GM12872 (cell line): ENCODE measurements around the gene CELA2B.

ENCODE experiments used
- TF ChIP-seq, protein P1 (sequence below): IDR thresholded peaks from 3 replicates; pipeline ENCODE4 v1.5.1; 2011; ENCODE audit warnings: low read depth, mild to moderate bottlenecking, low read length, moderate library complexity; ENCODE audit not compliant: insufficient read depth

The CELA2B gene

DNA sequence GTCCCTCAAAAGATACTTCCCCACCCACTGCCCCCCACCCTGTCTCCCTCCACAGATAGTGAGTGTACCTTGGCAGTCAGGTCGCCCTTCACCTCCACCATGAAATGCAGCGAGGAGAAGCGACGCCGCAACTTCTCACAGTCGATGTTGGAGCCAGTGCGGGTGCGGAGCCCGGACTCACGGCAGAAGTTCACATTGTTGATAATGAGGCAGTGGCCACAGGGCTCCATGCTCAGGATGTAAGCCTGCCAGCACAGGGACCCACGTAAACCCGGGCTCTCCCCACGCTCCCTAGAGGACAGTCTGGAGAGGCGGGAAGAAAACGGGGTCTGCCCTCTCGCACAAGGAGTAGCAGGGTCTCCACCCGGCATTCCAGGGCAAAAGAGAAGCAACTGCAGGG is 30.9 kb downstream of the CELA2B start:
- TF ChIP-seq, protein P1, sequence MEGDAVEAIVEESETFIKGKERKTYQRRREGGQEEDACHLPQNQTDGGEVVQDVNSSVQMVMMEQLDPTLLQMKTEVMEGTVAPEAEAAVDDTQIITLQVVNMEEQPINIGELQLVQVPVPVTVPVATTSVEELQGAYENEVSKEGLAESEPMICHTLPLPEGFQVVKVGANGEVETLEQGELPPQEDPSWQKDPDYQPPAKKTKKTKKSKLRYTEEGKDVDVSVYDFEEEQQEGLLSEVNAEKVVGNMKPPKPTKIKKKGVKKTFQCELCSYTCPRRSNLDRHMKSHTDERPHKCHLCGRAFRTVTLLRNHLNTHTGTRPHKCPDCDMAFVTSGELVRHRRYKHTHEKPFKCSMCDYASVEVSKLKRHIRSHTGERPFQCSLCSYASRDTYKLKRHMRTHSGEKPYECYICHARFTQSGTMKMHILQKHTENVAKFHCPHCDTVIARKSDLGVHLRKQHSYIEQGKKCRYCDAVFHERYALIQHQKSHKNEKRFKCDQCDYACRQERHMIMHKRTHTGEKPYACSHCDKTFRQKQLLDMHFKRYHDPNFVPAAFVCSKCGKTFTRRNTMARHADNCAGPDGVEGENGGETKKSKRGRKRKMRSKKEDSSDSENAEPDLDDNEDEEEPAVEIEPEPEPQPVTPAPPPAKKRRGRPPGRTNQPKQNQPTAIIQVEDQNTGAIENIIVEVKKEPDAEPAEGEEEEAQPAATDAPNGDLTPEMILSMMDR, result no peak

DNA sequence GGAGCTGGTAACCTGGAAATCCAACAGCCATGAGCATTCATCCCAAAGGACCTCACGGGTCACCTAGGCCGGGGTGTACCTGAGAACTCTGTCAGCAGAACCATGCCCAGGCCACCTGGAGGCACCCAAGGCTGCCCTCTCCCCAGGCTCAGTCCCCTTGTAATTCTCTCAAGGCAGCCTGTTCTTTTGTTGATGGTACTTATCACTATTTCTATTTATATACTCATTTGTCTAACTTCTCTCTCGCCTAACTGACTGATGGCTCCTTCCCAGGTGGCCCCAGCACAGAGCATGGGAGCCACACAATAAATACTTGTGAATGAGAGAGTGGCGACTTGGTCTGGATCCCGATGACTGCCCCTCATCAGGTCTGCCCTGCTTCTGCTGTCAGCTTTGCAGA is 31.4 kb downstream of the CELA2B start:
- TF ChIP-seq, protein P1, result no peak

DNA sequence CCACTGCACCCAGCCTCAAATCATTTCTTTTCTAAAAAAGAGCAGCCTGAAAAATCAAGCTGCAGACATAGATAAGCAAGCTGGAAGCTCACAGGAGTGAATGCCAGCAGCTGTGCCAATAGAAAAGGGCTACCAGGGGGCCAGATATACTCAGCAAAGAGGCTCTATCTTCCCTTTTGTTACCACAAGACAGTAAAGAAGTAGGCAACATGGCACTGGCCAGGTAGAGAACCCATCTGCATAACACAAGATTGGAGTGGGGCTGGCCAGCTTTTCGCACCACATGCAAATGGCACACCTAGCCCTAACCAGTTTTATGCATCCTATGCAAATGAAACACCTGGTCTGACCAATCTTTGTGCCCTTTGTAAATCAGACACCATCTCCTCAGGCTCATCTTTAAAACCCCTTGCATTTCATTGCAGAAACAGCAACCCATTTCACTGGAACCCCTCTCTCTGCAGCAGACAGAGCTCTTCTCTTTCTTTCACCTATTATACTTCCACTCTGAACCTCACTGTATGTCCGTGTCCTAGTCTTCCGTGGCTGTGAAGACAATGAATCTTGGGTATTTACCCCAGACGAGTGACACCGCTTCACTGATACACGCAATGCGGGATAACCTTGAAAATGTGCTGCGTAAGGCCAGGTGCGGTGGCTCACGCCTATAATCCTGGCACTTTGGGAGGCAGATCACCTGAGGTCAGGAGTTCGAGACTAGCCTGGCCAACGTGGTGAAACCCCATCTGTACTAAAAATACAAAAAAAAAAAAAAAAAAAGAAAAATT is 33.0 kb downstream of the CELA2B start:
- TF ChIP-seq, protein P1, result no peak

DNA sequence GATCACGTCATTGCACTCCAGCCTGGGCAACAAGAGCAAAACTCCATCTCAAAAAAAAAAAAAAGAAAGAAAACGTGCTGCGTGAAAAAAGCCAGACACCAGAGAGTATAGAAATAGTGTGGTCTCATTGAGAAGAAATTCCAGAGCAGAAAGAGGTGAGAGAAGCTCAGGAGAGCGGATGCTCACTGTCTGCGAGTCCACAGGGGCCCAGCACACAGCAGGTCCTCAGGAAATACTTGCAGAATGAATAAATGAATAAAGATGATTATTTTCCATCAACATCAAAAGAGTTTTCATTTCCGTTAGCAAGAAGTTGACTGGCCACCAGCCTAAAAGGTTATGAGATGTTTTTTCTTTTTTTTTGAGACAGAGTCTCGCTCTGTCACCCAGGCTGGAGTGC is 33.7 kb downstream of the CELA2B start:
- TF ChIP-seq, protein P1, result no peak

DNA sequence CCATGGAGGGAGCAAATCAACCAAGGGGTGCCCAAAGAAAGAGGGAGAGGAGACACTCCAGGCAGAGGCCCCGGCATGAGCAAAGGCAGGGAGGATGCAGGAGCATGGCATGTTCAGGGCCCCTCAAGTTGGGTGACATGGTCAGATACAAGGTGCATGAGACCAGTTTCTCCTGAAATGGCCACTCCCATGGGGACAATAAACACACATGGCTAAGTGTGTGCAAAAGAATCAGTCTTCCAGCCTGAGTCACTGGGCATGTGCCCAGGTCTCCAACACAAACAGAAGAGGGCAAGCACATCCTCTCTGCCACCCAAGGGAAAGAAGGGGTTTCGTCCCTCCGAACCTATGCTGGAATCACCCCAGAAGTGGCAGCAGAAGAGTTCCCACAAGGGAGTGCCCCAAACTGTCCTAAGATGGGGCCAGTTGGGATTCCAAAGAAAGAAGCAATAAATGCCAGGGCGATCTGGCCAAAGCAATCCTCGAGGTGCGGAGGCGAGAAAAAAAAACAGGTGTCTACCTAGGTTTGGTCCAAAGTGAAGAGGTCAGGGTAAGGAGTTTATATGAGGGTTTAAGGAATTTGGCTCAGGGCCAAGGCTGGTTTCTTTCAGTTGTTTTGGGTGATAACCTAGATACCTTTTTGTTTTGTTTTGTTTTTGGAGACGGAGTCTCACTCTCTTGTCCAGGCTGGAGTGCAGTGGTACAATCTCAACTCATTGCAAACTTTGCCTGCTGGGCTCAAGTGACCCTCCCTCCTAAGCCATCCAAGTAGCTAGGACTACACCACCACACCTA is 34.9 kb downstream of the CELA2B start:
- TF ChIP-seq, protein P1, result no peak

DNA sequence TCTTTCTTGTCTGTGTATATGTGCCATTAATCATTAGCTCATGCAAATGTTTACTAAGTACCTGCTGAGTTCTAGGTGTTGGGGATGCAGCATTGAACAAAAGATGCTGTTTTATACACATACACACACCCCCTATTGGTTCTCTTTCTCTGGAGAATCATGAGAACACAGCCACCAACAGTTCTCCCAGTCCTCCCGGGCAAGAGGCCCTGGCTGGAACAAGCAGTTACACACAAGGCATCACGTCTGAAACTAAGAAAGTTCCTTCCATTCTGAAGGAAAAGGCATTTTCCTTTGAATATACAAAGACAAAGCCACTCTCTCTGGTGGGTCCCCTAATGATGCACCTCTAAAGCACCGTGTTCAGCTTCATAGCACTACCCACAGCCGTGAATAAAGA is 37.3 kb downstream of the CELA2B start:
- TF ChIP-seq, protein P1, result no peak

DNA sequence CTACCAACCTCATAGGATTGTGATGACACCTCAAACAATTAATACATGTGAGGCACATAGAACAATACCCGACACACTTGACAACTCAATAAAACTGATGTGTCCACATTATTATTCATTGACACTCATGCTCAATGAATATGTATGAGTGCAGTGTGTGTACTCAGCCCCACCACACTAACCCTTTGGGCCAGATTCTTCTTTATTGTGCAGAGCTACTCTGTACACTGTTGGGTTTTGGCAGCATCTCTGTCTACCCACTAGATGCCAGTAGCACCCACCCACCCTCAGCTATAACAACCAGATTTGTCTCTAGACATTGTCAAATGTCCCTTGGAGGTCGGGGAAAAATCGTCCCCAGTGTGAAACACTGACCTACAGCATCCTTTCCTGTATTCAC is 38.0 kb downstream of the CELA2B start:
- TF ChIP-seq, protein P1, result no peak
